Spleen (tissue), 11 donors: ENCODE results near the gene DTWD1. TPM values are rescaled to one million over a fixed set of nuclear protein-coding genes. Genes with fewer than 3 reads are reported as not detected.

Experiments used
- DNase-seq: peaks from one replicate; pipeline ENCODE4 v3.0.0-alpha.2; 2020
- H3K27ac ChIP-seq, 8 donors: fragments of 200-600 bp; sonication (generic) in 7 of 8; 1 replicate in 4 of 8; 2 replicates in 4 of 8; pipeline versions ENCODE4 v1.5.0 to v1.8.0; 2016 to 2021; ENCODE audit warnings: inconsistent platforms in 4 of 8, mild to moderate bottlenecking in 4 of 8, moderate library complexity in 1 of 8
- H3K27me3 ChIP-seq, 7 donors: fragments of 200-600 bp; sonication (generic) in 6 of 7; replicated peaks in 1 of 7; 1 replicate in 4 of 7; 2 replicates in 3 of 7; pipeline versions ENCODE4 v1.5.0 to v1.8.0; 2016 to 2021; ENCODE audit warnings: inconsistent platforms in 3 of 7, mild to moderate bottlenecking in 1 of 7
- H3K36me3 ChIP-seq, 6 donors: fragments of 200-600 bp; sonication (generic) in 5 of 6; 1 replicate in 4 of 6; 2 replicates in 2 of 6; pipeline versions ENCODE4 v1.5.0 to v1.8.0; 2016 to 2021; ENCODE audit warnings: inconsistent platforms in 2 of 6
- H3K4me1 ChIP-seq, 6 donors: fragments of 200-600 bp; sonication (generic) in 5 of 6; 1 replicate in 3 of 6; 2 replicates in 3 of 6; pipeline versions ENCODE4 v1.5.0 to v1.8.0; 2016 to 2021; ENCODE audit warnings: inconsistent platforms in 3 of 6
- H3K4me3 ChIP-seq, 8 donors: fragments of 200-600 bp; sonication (generic) in 7 of 8; 1 replicate in 4 of 8; 2 replicates in 4 of 8; pipeline versions ENCODE4 v1.5.0 to v1.8.0; 2016 to 2021; ENCODE audit warnings: inconsistent platforms in 4 of 8, mild to moderate bottlenecking in 4 of 8, moderate library complexity in 2 of 8
- H3K9me3 ChIP-seq, 8 donors: fragments of 200-600 bp; sonication (generic) in 7 of 8; 1 replicate in 4 of 8; 2 replicates in 4 of 8; pipeline versions ENCODE4 v1.5.0 to v1.8.0; 2016 to 2021; ENCODE audit warnings: inconsistent platforms in 4 of 8
- POLR2A ChIP-seq, 3 donors: fragments of 450-650 bp; IDR thresholded peaks; one replicate each; pipeline ENCODE4 v1.5.1; 2017; ENCODE audit warnings: antibody characterized with exemption in 3 of 3, mild to moderate bottlenecking in 1 of 3
- POLR2AphosphoS5 ChIP-seq, 3 donors: sonication (generic); formaldehyde crosslinking; IDR thresholded peaks; one replicate each; pipeline ENCODE4 v1.5.1; 2017; ENCODE audit warnings: antibody characterized with exemption in 3 of 3
- WGBS, 5 donors: extraction: QIAGEN DNeasy Blood & Tissue Kit in 3 of 5; methylation state at CpG; one replicate each; pipeline versions ENCODE4 v1.1.5 to v1.1.7; 2013 to 2018; 5-methylcytosine and 5-hydroxymethylcytosine counted together
- intact Hi-C: fragments of 100-400 bp; cut with DNase I; formaldehyde crosslinking; loops from one replicate; pipeline ENCODE4 v1.15.0; 2023; ENCODE audit warnings: low total_unique reads
- polyA plus RNA-seq, 3 donors: library from polyadenylated mRNA; stranded (reverse); fragments of 200-250 nt; gene quantifications; one replicate each; pipeline ENCODE4 v1.2.1, GENCODE V29; 2013
- total RNA-seq, 7 donors: library from RNA; depleted of rRNA in 3 of 7; stranded (reverse); fragments of >200 nt in 3 of 7; fragmentation: NEBNext Ultra II Directional in 4 of 7; extraction: Animal tissue kit (Norgen Biotek cat#: 25700) in 4 of 7; gene quantifications; one replicate each; pipeline versions ENCODE4 v1.1.0 to v1.2.1, GENCODE V29; 2016 to 2021
- TF ChIP-seq, protein P1 (sequence below), 11 experiments: fragments of 200-600 bp in 7 of 11; fragments of 450-650 bp in 4 of 11; sonication (generic) in 4 of 11; IDR thresholded peaks in 8 of 11; conservative IDR thresholded peaks in 3 of 11; 1 replicate in 7 of 11; 2 replicates in 4 of 11; pipeline versions ENCODE4 v1.4.0 to v1.8.0; 2016 to 2021; ENCODE audit warnings: antibody characterized with exemption in 11 of 11, inconsistent platforms in 4 of 11, mild to moderate bottlenecking in 1 of 11
- donor health status: healthy with polysubstance abuse.
- donor health status: DM: no; HTN: no; CAD: no; lungs with moderate emphysema.
- donor health status: DM: no; HTN: no; CAD: no.
- donor health status: Bipolar disorder and iron deficiency.
- donor health status: healthy.
- donor health status: DM: no; HTN: no; CAD: no.
- donor health status: DM: yes; HTN: yes; CAD: no.

The DTWD1 gene
- total and polyA plus RNA-seq, 10 donors: 8.2 to 25.5 (median 17.0) TPM

GRCh38 chr15:49686599-49686998 lies 65.8 kb downstream of the DTWD1 start:
- Histone ChIP-seq H3K36me3 (no peaks in the 10 kb centered on the region), H3K27me3 (no peaks in the 10 kb centered on the region), H3K4me1 (no peaks in the 10 kb centered on the region), H3K27ac (no peak overlapping the region), H3K9me3 (no peaks in the 10 kb centered on the region), H3K4me3 (no peak overlapping the region)
- no peak for TF ChIP-seq POLR2A (IDR thresholded peaks at IDR 0.05)
- TF ChIP-seq, protein P1, sequence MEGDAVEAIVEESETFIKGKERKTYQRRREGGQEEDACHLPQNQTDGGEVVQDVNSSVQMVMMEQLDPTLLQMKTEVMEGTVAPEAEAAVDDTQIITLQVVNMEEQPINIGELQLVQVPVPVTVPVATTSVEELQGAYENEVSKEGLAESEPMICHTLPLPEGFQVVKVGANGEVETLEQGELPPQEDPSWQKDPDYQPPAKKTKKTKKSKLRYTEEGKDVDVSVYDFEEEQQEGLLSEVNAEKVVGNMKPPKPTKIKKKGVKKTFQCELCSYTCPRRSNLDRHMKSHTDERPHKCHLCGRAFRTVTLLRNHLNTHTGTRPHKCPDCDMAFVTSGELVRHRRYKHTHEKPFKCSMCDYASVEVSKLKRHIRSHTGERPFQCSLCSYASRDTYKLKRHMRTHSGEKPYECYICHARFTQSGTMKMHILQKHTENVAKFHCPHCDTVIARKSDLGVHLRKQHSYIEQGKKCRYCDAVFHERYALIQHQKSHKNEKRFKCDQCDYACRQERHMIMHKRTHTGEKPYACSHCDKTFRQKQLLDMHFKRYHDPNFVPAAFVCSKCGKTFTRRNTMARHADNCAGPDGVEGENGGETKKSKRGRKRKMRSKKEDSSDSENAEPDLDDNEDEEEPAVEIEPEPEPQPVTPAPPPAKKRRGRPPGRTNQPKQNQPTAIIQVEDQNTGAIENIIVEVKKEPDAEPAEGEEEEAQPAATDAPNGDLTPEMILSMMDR (IDR thresholded peaks at IDR 0.05 in 8 of 11, conservative IDR thresholded peaks at IDR 0.05 in 3 of 11): no peak
- TF ChIP-seq POLR2AphosphoS5 (IDR thresholded peaks at IDR 0.05): no peak
- DNase-seq: no peak
- WGBS, 5 donors: 48 to 85% (median 74%) methylated on average over 1 of the region's 1 CpG
- intact Hi-C loops: no loop called here

- Histone ChIP-seq H3K4me3 (no peak overlapping the region), H3K36me3 (no peaks in the 10 kb centered on the region), H3K4me1 (no peaks in the 10 kb centered on the region), H3K9me3 (no peaks in the 10 kb centered on the region), H3K27me3 (no peaks in the 10 kb centered on the region), H3K27ac (no peak overlapping the region)
- 81 to 90% (median 89%) methylated on average over 3 of the region's 3 CpGs for WGBS, 5 donors
- intact Hi-C loops: no loop called here
- no peak for DNase-seq
- TF ChIP-seq, protein P1 (IDR thresholded peaks at IDR 0.05 in 8 of 11, conservative IDR thresholded peaks at IDR 0.05 in 3 of 11): no peak
- TF ChIP-seq POLR2AphosphoS5 (IDR thresholded peaks at IDR 0.05) (no peak), POLR2A (IDR thresholded peaks at IDR 0.05) (no peak)
Measured at GRCh38 chr15:49688135-49688790, 67.4 kb downstream of the DTWD1 start.

DNA sequence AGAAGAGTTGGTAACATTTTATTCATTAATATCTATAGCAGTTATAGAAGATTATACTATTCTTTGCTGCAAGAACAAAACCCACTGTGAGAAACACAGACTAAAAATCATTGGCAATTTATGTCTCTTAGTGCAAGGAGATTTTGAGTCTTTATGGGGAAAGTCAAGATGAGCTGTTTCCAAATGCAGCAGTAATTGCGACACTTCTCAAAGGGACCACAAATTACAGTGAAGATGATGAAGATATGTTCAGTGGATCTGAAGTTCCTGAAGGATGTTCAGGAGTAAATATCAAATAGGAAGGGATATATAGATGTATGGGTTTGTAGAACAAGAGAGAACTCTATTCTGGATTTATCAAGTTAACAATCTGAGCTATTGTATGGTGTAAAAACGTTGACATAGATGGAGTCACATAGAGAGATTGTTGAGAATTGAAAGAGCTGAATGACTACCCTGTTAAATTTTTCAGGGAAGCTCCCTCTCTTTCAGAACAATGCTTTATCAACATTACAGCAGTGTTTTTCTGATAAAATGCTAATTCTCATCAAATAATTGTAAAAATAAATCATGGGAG lies 71.8 kb downstream of the DTWD1 start:
- Histone ChIP-seq H3K27me3 (no peaks in the 10 kb centered on the region), H3K4me1 (no peaks in the 10 kb centered on the region), H3K36me3 (no peaks in the 10 kb centered on the region), H3K27ac (no peak overlapping the region), H3K9me3 (no peaks in the 10 kb centered on the region), H3K4me3 (no peak overlapping the region)
- intact Hi-C loops: no loop called here
- TF ChIP-seq POLR2AphosphoS5 (IDR thresholded peaks at IDR 0.05) (no peak), POLR2A (IDR thresholded peaks at IDR 0.05) (no peak)
- TF ChIP-seq, protein P1 (IDR thresholded peaks at IDR 0.05 in 8 of 11, conservative IDR thresholded peaks at IDR 0.05 in 3 of 11): no peak
- DNase-seq: no peak
- 44 to 74% (median 69%) methylated on average over 2 of the region's 2 CpGs for WGBS, 5 donors

DNA sequence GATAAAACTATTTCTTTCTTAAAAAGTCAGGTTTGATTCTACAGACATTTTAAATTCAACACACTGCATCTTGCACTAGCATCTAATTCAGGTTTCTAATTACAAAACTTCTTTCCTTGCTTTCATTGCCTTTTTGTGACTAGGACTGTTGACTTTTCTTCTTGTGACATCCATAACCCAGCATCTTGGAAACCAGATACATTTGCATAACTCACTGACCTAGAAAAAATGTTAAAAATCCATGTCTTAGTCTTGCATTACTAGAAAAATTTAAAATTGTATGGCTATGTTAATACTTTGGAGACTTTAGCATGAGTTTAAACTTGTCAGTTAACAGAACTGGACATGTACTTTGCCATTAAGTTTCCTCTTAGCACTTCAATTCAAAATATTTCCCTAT lies 72.7 kb downstream of the DTWD1 start:
- H3K27me3 ChIP-seq: no peaks in the 10 kb centered on the region
- no peak overlapping the region for H3K4me3 ChIP-seq
- no peaks in the 10 kb centered on the region for H3K9me3 ChIP-seq
- no peak for TF ChIP-seq POLR2A (IDR thresholded peaks at IDR 0.05)
- no peak for TF ChIP-seq POLR2AphosphoS5 (IDR thresholded peaks at IDR 0.05)
- TF ChIP-seq, protein P1 (IDR thresholded peaks at IDR 0.05 in 8 of 11, conservative IDR thresholded peaks at IDR 0.05 in 3 of 11): no peak
- no peaks in the 10 kb centered on the region for H3K4me1 ChIP-seq
- intact Hi-C loops: no loop called here
- no peaks in the 10 kb centered on the region for H3K36me3 ChIP-seq
- H3K27ac ChIP-seq: no peak overlapping the region
- no peak for DNase-seq
